Kidney (tissue), 14 donors: Measurements from ENCODE around the gene CUX1. TPM values are rescaled to one million over a fixed set of nuclear protein-coding genes. Genes with fewer than 3 reads are reported as not detected.

Experiments used
- DNase-seq, 5 donors: peaks; one replicate each; pipeline ENCODE4 v3.0.0-alpha.2; 2013 to 2020
- FAIRE-seq: peaks from 2 replicates; lab custom pipeline; 2012; peaks lifted over from hg19 to GRCh38; lab: Jason Lieb, UNC
- H3K27ac ChIP-seq, 2 donors: one replicate each; pipeline ENCODE4 v1.7.0; 2013; ENCODE audit warnings: low read depth in 2 of 2, low read length in 2 of 2, inconsistent platforms in 1 of 2
- H3K27me3 ChIP-seq: one replicate; pipeline ENCODE4 v1.7.1; 2013; ENCODE audit warnings: low read length, inconsistent platforms; ENCODE audit not compliant: control insufficient read depth, insufficient read depth
- H3K36me3 ChIP-seq, 3 donors: one replicate each; pipeline versions ENCODE4 v1.7.0 to v1.7.1; 2013; ENCODE audit warnings: low read length in 3 of 3, control low read depth in 1 of 3, inconsistent platforms in 1 of 3; ENCODE audit not compliant: insufficient read depth in 3 of 3, control insufficient read depth in 2 of 3
- H3K4me1 ChIP-seq, 3 donors: one replicate each; pipeline versions ENCODE4 v1.7.0 to v1.7.1; 2013; ENCODE audit warnings: low read length in 3 of 3, inconsistent platforms in 1 of 3, low read depth in 1 of 3; ENCODE audit not compliant: control insufficient read depth in 2 of 3, insufficient read depth in 2 of 3
- H3K4me3 ChIP-seq, 3 donors: one replicate each; pipeline versions ENCODE4 v1.7.0 to v1.8.1; 2013; ENCODE audit warnings: low read length in 3 of 3, control low read depth in 1 of 3, inconsistent platforms in 1 of 3
- H3K9ac ChIP-seq, 3 donors: one replicate each; pipeline versions ENCODE4 v1.7.0 to v1.7.1; 2013; ENCODE audit warnings: low read length in 3 of 3, control low read depth in 1 of 3, inconsistent platforms in 1 of 3
- H3K9me3 ChIP-seq, 3 donors: one replicate each; pipeline versions ENCODE4 v1.7.0 to v1.7.1; 2013; ENCODE audit warnings: low read length in 3 of 3, control low read depth in 1 of 3, inconsistent platforms in 1 of 3; ENCODE audit not compliant: control insufficient read depth in 2 of 3, insufficient read depth in 1 of 3
- intact Hi-C: fragments of 100-400 bp; cut with DNase I; formaldehyde crosslinking; loops from one replicate; pipeline ENCODE4 v1.11.1; 2022
- polyA plus RNA-seq: library from polyadenylated mRNA; stranded (reverse); fragments of 350-450 nt; fragmentation: Illumina TruSeq; extraction: RNeasy Lipid Tissue Mini Kit (QIAGEN cat#74804); gene quantifications from one replicate; pipeline ENCODE4 v1.2.3, GENCODE V29; 2014; ENCODE audit warnings: low read depth, low replicate concordance; ENCODE audit not compliant: insufficient read depth
- total RNA-seq: library from RNA; stranded (reverse); fragmentation: NEBNext Ultra II Directional; extraction: Animal tissue kit (Norgen Biotek cat#: 25700); gene quantifications from one replicate; pipeline ENCODE4 v1.2.1, GENCODE V29; 2021
- TF ChIP-seq, protein P1 (sequence below): IDR thresholded peaks from 3 replicates; pipeline ENCODE4 v1.5.1; 2012; ENCODE audit warnings: mild to moderate bottlenecking, moderate library complexity, borderline replicate concordance; ENCODE audit not compliant: insufficient read depth; ENCODE audit errors: extremely low read depth
- donor health status: control.
- donor health status: control.
- donor health status: control.
- donor health status: control.
- donor health status: control.
- donor health status: DM: yes; HTN: yes; CAD: no.
- donor health status: Normal renal cell carcinoma (clear cell type).

CUX1 gene
- total and polyA plus RNA-seq, 2 donors from 2014 or later = 71.4 to 126 TPM

DNA sequence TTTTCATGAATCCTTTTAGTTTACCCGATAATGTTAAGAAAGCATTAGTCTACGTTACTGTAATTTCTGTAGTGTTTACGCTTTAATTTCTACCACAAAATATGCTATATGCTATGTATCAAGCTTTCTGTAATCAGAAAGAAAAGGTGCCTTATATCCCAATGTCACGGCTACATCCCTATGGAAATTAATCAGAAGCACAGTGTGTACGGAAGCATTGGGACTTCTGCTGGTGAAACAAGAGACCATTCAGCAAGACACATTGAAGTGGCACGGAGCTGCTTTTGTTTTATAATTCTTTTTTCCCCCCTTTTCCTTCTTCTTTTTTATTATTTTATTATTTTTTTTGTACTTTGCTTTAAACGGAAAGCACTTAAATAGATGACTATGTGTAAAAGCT lies 438.1 kb downstream of the CUX1 start:
- no peak for FAIRE-seq
- no peaks in the 10 kb centered on the region for H3K4me1 ChIP-seq
- H3K27me3 ChIP-seq = no peaks in the 10 kb centered on the region
- no peak overlapping the region for H3K9ac ChIP-seq
- intact Hi-C loops = no loop called here
- no peak for DNase-seq
- H3K9me3 ChIP-seq = no peaks in the 10 kb centered on the region
- peaks cover 0 to 1% (median 0%) of the 10 kb centered on the region in 3 donors for H3K36me3 ChIP-seq
- no peak overlapping the region for H3K4me3 ChIP-seq
- TF ChIP-seq, protein P1, sequence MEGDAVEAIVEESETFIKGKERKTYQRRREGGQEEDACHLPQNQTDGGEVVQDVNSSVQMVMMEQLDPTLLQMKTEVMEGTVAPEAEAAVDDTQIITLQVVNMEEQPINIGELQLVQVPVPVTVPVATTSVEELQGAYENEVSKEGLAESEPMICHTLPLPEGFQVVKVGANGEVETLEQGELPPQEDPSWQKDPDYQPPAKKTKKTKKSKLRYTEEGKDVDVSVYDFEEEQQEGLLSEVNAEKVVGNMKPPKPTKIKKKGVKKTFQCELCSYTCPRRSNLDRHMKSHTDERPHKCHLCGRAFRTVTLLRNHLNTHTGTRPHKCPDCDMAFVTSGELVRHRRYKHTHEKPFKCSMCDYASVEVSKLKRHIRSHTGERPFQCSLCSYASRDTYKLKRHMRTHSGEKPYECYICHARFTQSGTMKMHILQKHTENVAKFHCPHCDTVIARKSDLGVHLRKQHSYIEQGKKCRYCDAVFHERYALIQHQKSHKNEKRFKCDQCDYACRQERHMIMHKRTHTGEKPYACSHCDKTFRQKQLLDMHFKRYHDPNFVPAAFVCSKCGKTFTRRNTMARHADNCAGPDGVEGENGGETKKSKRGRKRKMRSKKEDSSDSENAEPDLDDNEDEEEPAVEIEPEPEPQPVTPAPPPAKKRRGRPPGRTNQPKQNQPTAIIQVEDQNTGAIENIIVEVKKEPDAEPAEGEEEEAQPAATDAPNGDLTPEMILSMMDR = no peak
- no peak overlapping the region for H3K27ac ChIP-seq

DNA sequence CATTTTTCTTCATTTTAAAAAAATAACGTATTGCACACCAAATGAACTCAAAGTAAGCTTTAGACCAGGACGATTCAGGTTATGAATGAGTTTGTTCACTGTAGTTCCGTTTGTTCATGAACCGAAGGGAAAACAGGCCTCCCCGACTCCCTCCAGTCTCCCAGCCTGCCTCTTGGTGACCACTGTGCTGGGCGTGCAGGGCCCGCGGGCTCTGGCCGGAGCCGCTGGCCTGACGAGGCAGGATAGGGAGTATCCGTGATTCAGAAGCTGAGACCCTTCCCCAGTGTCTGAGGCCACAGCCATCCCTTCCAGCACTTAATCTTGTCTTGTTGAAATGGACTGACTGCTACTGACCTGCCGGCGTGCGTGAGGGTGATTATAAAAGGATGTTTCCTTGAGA lies 438.5 kb downstream of the CUX1 start:
- H3K9ac ChIP-seq = no peak overlapping the region
- no peaks in the 10 kb centered on the region for H3K36me3 ChIP-seq
- DNase-seq (peak in 1 of 5 donors; percentile 10), FAIRE-seq (no peak)
- H3K4me3 ChIP-seq = no peak overlapping the region
- H3K27me3 ChIP-seq = no peaks in the 10 kb centered on the region
- no peaks in the 10 kb centered on the region for H3K9me3 ChIP-seq
- H3K4me1 ChIP-seq = no peaks in the 10 kb centered on the region
- TF ChIP-seq, protein P1 = no peak
- intact Hi-C loops = no loop called here
- H3K27ac ChIP-seq = no peak overlapping the region

DNA sequence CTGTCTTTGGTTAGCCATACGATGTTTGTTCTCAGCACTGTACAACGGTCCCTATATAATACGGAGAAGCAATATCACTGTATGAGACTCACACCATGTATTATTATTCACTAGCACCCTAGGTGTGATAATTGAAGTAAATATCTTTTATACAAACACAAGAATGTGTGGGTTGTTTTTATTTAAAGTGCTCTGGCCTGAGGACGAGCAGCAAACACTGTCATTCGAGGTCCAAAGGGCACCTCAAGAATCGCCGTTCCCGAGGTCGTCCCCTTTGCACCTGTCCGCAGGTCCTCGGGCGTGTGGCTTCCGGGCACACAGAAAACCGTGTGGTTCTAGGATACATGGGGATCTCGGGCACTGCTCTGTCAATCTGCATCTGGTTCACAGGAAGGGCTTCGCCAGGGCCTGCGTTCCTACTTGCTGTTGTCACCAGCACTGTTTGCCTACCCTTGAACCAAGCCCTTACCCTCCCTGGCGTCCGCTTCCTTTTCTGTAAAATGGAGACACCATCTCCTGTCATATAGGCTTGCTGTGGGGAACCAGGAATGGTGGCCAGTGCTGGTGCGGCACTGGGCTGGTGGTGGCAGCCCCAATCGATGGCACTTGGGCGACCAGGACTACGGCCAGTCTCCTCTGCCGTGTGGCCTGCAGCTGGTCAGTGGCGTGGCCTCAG lies 440.8 kb downstream of the CUX1 start:
- intact Hi-C loops = no loop called here
- no peak for FAIRE-seq

More for the DNA sequence above, 440.8 kb downstream of the CUX1 start:
- H3K4me3 ChIP-seq = no peak overlapping the region
- H3K9me3 ChIP-seq = no peaks in the 10 kb centered on the region
- peak in 1 of 5 donors; percentile 49 for DNase-seq
- no peaks in the 10 kb centered on the region for H3K27me3 ChIP-seq
- no peak overlapping the region for H3K27ac ChIP-seq
- H3K4me1 ChIP-seq = no peaks in the 10 kb centered on the region
- no peak overlapping the region for H3K9ac ChIP-seq
- TF ChIP-seq, protein P1 = no peak
- no peaks in the 10 kb centered on the region for H3K36me3 ChIP-seq
